HEK293 (cell line): ENCODE measurements around the gene RFC1.

Experiments used
- CTCF ChIP-seq: fragments of 450-650 bp; formaldehyde crosslinking; IDR thresholded peaks from 2 replicates; pipeline ENCODE4 v1.5.1; 2016; ENCODE audit warnings: missing biosample characterization, missing genetic modification characterization
- PATZ1 ChIP-seq: fragments of 450-650 bp; formaldehyde crosslinking; IDR thresholded peaks from 2 replicates; pipeline ENCODE4 v1.5.1; 2016; ENCODE audit warnings: missing biosample characterization, missing genetic modification characterization
- PRDM10 ChIP-seq: fragments of 450-650 bp; formaldehyde crosslinking; IDR thresholded peaks from 2 replicates; pipeline ENCODE4 v1.5.1; 2016; ENCODE audit warnings: missing biosample characterization, missing genetic modification characterization
- REST ChIP-seq: fragments of 450-650 bp; formaldehyde crosslinking; IDR thresholded peaks from 2 replicates; pipeline ENCODE4 v1.5.1; 2016; ENCODE audit warnings: missing biosample characterization, missing genetic modification characterization
- TSHZ1 ChIP-seq: fragments of 450-650 bp; formaldehyde crosslinking; IDR thresholded peaks from 2 replicates; pipeline ENCODE4 v1.5.1; 2016; ENCODE audit warnings: missing biosample characterization, missing genetic modification characterization, borderline replicate concordance
- ZBTB17 ChIP-seq: fragments of 450-650 bp; formaldehyde crosslinking; IDR thresholded peaks from 2 replicates; pipeline ENCODE4 v1.5.1; 2016; ENCODE audit warnings: missing biosample characterization, missing genetic modification characterization
- ZNF2 ChIP-seq: fragments of 450-650 bp; formaldehyde crosslinking; IDR thresholded peaks from 2 replicates; pipeline ENCODE4 v1.5.1; 2016; ENCODE audit warnings: missing biosample characterization, missing genetic modification characterization
- ZNF324 ChIP-seq: fragments of 450-650 bp; formaldehyde crosslinking; IDR thresholded peaks from 2 replicates; pipeline ENCODE4 v1.5.1; 2016; ENCODE audit warnings: missing biosample characterization, missing genetic modification characterization
- ZNF37A ChIP-seq: fragments of 450-650 bp; IDR thresholded peaks from 2 replicates; pipeline ENCODE4 v1.5.1; 2018; ENCODE audit warnings: missing biosample characterization, missing genetic modification characterization
- ZNF610 ChIP-seq: fragments of 450-650 bp; formaldehyde crosslinking; IDR thresholded peaks from 2 replicates; pipeline ENCODE4 v1.5.1; 2016; ENCODE audit warnings: missing biosample characterization, missing genetic modification characterization, borderline replicate concordance

GRCh38 chr4:39367166-39367565, 1.0 kb upstream of the RFC1 start:
- TF ChIP-seq ZNF610 (tag by site-specific recombination), result no peak
- no peak for TF ChIP-seq PATZ1
- no peak for TF ChIP-seq CTCF (tag by site-specific recombination)
- no peak for TF ChIP-seq REST
- no peak for TF ChIP-seq ZNF2 (tag by site-specific recombination)
- no peak for TF ChIP-seq ZBTB17 (tag by site-specific recombination)
- no peak for TF ChIP-seq ZNF37A (tag by site-specific recombination)
- no peak for TF ChIP-seq PRDM10 (tag by site-specific recombination)
- no peak for TF ChIP-seq ZNF324
- no peak for TF ChIP-seq TSHZ1 (tag by site-specific recombination)
